Esophagus muscularis mucosa (tissue), 4 donors: ENCODE data around the gene CSTF2T.

Experiments used
- CTCF ChIP-seq, 3 experiments: fragments of 200-600 bp in 2 of 3; fragments of 450-650 bp in 1 of 3; sonication (generic) in 2 of 3; IDR thresholded peaks; one replicate each; pipeline ENCODE4 v1.5.1; 2017 to 2019; ENCODE audit warnings: antibody characterized with exemption in 3 of 3, mild to moderate bottlenecking in 2 of 3, moderate library complexity in 1 of 3
- EP300 ChIP-seq: sonication (generic); formaldehyde crosslinking; IDR thresholded peaks from one replicate; pipeline ENCODE4 v1.6.1; 2017; ENCODE audit warnings: antibody characterized with exemption
- POLR2AphosphoS5 ChIP-seq, 2 donors: sonication (generic); formaldehyde crosslinking; IDR thresholded peaks; one replicate each; pipeline ENCODE4 v1.6.1; 2017; ENCODE audit warnings: antibody characterized with exemption in 2 of 2

- TF ChIP-seq CTCF (IDR thresholded peaks at IDR 0.05) (no peak), POLR2AphosphoS5 (IDR thresholded peaks at IDR 0.05) (peak; percentile 54 to 80), EP300 (no peak)
Measured at GRCh38 chr10:51706225-51706624, 6.8 kb upstream of the CSTF2T start.
